K562 (cell line): Measurements from ENCODE around the gene METAP2. TPM values are rescaled to one million over a fixed set of nuclear protein-coding genes. Genes with fewer than 3 reads are reported as not detected.
"Not testable (repeated sequence)": the region's sequence is repeated elsewhere in the genome, so short reads cannot be mapped to it uniquely, and the experiment has no call there.

ENCODE experiments used
- ATAC-seq: fragments of 200-7000 bp; cut with Tn5 transposase; 3 replicates; pipeline ENCODE4 v1.9.1; 2020; ENCODE audit warnings: moderate library complexity
- BruUV-seq: library from RNA; stranded (reverse); fragments of 400-500 nt; replicated peaks from 2 replicates; lab custom pipeline; 2021; lab: Mats Ljungman, UMichigan
- CTCF ChIA-PET: fragments of 300-600 bp; formaldehyde crosslinking; extraction: SDS; loops from one replicate; lab custom pipeline; 2021; ENCODE audit warnings: low intra/inter-chr PET ratio; lab: Yijun Ruan, JAX
- POLR2A ChIA-PET: fragments of 300-600, 350-650 bp; sonication (Branson Sonifier 250); formaldehyde crosslinking; extraction: SDS; loops from one replicate; lab custom pipeline; 2021; ENCODE audit warnings: antibody characterized with exemption, inconsistent platforms; lab: Yijun Ruan, JAX
- DNase-seq, 4 experiments: peaks; one replicate each; pipeline versions ENCODE4 v3.0.0 to v3.0.0-alpha.2; 2011 to 2018; ENCODE audit warnings: low spot score in 3 of 4, mixed read lengths in 3 of 4; ENCODE audit errors: extremely low read depth in 1 of 4
- FAIRE-seq: peaks from 2 replicates; lab custom pipeline; 2011; peaks lifted over from hg19 to GRCh38; lab: Jason Lieb, UNC
- H2AFZ ChIP-seq: 2 replicates; pipeline ENCODE4 v1.6.0; 2011; ENCODE audit warnings: low read depth, low read length, control low read depth, inconsistent platforms
- H3K27ac ChIP-seq: fragments of 200-600 bp; 3 replicates; pipeline ENCODE4 v1.8.0; 2011; ENCODE audit warnings: low read depth, mild to moderate bottlenecking, control low read depth, inconsistent platforms, low read length, moderate library complexity, mixed read lengths; ENCODE audit errors: extremely low read depth
- H3K27me3 ChIP-seq, 2 experiments: fragments of 300-600 bp in 1 of 2; 2 replicates in 1 of 2; 3 replicates in 1 of 2; pipeline versions ENCODE4 v1.6.0 to v1.8.0; 2011; ENCODE audit warnings: inconsistent platforms in 2 of 2, low read length in 2 of 2, mild to moderate bottlenecking in 1 of 2, mixed read lengths in 1 of 2, moderate library complexity in 1 of 2; ENCODE audit not compliant: control insufficient read depth in 2 of 2, insufficient read depth in 2 of 2
- H3K36me3 ChIP-seq: fragments of 300-600 bp; 3 replicates; pipeline ENCODE4 v1.8.0; 2011; ENCODE audit warnings: mild to moderate bottlenecking, low read length, inconsistent platforms; ENCODE audit not compliant: control insufficient read depth, insufficient read depth
- H3K4me1 ChIP-seq, 2 experiments: fragments of 200-600 bp in 1 of 2; replicated peaks in 1 of 2; 2 replicates in 1 of 2; 3 replicates in 1 of 2; pipeline versions ENCODE4 v1.5.1 to v1.8.0; 2011; ENCODE audit warnings: inconsistent platforms in 2 of 2, low read length in 2 of 2, mild to moderate bottlenecking in 1 of 2, mixed read lengths in 1 of 2, moderate library complexity in 1 of 2; ENCODE audit not compliant: control insufficient read depth in 2 of 2, insufficient read depth in 2 of 2
- H3K4me2 ChIP-seq: 2 replicates; pipeline ENCODE4 v1.6.1; 2011; ENCODE audit warnings: low read length, control low read depth, inconsistent platforms, mixed read lengths; ENCODE audit not compliant: insufficient read depth
- H3K4me3 ChIP-seq: fragments of 200-600 bp; sonication (generic), shearing (Covaris generic); 2 replicates; pipeline ENCODE4 v1.5.1; 2016; ENCODE audit warnings: control low read depth, inconsistent platforms
- H3K79me2 ChIP-seq: fragments of 200-600 bp; 3 replicates; pipeline ENCODE4 v1.8.0; 2011; ENCODE audit warnings: low read length, inconsistent platforms; ENCODE audit not compliant: control insufficient read depth, insufficient read depth
- H3K9ac ChIP-seq, 2 experiments: 2 replicates each; pipeline versions ENCODE4 v1.6.0 to v1.6.1; 2011; ENCODE audit warnings: low read depth in 2 of 2, low read length in 2 of 2, control low read depth in 1 of 2, inconsistent platforms in 1 of 2, mild to moderate bottlenecking in 1 of 2, mixed read lengths in 1 of 2; ENCODE audit not compliant: insufficient read depth in 1 of 2
- H3K9me1 ChIP-seq: one replicate; pipeline ENCODE4 v1.6.0; 2011; ENCODE audit warnings: inconsistent platforms, mild to moderate bottlenecking, low read length, moderate library complexity; ENCODE audit not compliant: control insufficient read depth, insufficient read depth
- H3K9me3 ChIP-seq: replicated peaks from 2 replicates; pipeline ENCODE4 v1.5.1; 2011; ENCODE audit warnings: low read depth, low read length, inconsistent platforms; ENCODE audit not compliant: control insufficient read depth, insufficient read depth
- H4K20me1 ChIP-seq: replicated peaks from 2 replicates; pipeline ENCODE4 v1.6.1; 2011; ENCODE audit warnings: low read length, inconsistent platforms, mixed read lengths; ENCODE audit not compliant: control insufficient read depth, insufficient read depth
- FOXK2 ChIP-seq, 2 experiments: fragments of 450-650 bp; IDR thresholded peaks in 1 of 2; conservative IDR thresholded peaks in 1 of 2; 2 replicates each; pipeline ENCODE4 v1.6.1; 2016; ENCODE audit warnings: low read depth in 2 of 2, mild to moderate bottlenecking in 1 of 2
- ILF3 ChIP-seq: fragments of 450-650 bp; IDR thresholded peaks from 2 replicates; pipeline ENCODE4 v1.6.1; 2018; ENCODE audit warnings: antibody characterized with exemption, mild to moderate bottlenecking, moderate library complexity, borderline replicate concordance
- ZNF507 ChIP-seq: conservative IDR thresholded peaks from 2 replicates; pipeline ENCODE4 v1.6.1; 2017; ENCODE audit warnings: missing genetic modification characterization, missing compliant biosample characterization
- ZNF766 ChIP-seq: fragments of 200-800 bp; sonication (Bioruptor generic); conservative IDR thresholded peaks from 2 replicates; pipeline ENCODE4 v1.6.1; 2016; ENCODE audit warnings: missing genetic modification characterization, missing compliant biosample characterization
- WGBS: fragments of 100-300 bp; shearing (Covaris generic); methylation state at CpG from one replicate; pipeline ENCODE4 v1.1.6; 2016; ENCODE audit warnings: low coverage, mixed read lengths; ENCODE audit not compliant: insufficient coverage; ENCODE audit errors: missing lambda C conversion rate; 5-methylcytosine and 5-hydroxymethylcytosine counted together
- in situ Hi-C: fragments of 300-500 bp; cut with MboI; formaldehyde crosslinking; loops from 4 replicates; pipeline ENCODE4 v1.15.0; 2018; ENCODE audit warnings: inconsistent platforms, mixed read lengths
- intact Hi-C: fragments of 100-400 bp; cut with micrococcal nuclease; formaldehyde crosslinking; loops from 2 replicates; pipeline ENCODE4 v1.14.2; 2022
- polyA plus RNA-seq, 8 experiments: library from polyadenylated mRNA; depleted of rRNA in 4 of 8; stranded (reverse) in 5 of 8; unstranded in 3 of 8; fragments of >200 nt; fragmentation: Nextera tagmentation in 2 of 8; fragmentation: Illumina TruSeq in 1 of 8; extraction: Ambion mirVana in 2 of 8; extraction: Trizol in 1 of 8; gene quantifications; 2 replicates each; pipeline versions ENCODE4 v1.2.1 to v1.2.3, GENCODE V29; 2011 to 2014; ENCODE audit warnings: inconsistent platforms in 1 of 8, missing spikeins in 1 of 8
- total RNA-seq, 7 experiments: library from RNA; depleted of rRNA in 6 of 7; stranded (reverse); fragments of >200 nt in 6 of 7; fragmentation: Illumina TruSeq in 2 of 7; extraction: Trizol in 2 of 7; gene quantifications; 2 replicates each; pipeline versions ENCODE4 v1.2.1 to v1.2.3, GENCODE V29; 2011 to 2021; ENCODE audit warnings: low replicate concordance in 1 of 7
- TF ChIP-seq, protein P1 (sequence below): sonication (generic); formaldehyde crosslinking; IDR thresholded peaks from 2 replicates; pipeline ENCODE4 v1.8.1; 2023; ENCODE audit warnings: mild to moderate bottlenecking, missing genetic modification reagents

Gene METAP2
- total and polyA plus RNA-seq, 9 of the 15 experiments (the other 6 are each of a cell fraction or from before 2014, with no cell fraction given) = 75.5 to 205 (median 164) TPM

GRCh38 chr12:95446506-95446900 is 27.4 kb upstream of the METAP2 start:
- intact Hi-C loops = no loop called here
- H3K9me3 ChIP-seq = no peaks in the 10 kb centered on the region
- CTCF ChIA-PET = no interaction called here
- no peak for FAIRE-seq
- H4K20me1 ChIP-seq = no peaks in the 10 kb centered on the region
- H2AFZ ChIP-seq = no peak overlapping the region
- peak in 3 of 4 experiments; percentile 18 to 40 (median 30) for DNase-seq
- peak; percentile 63 for ATAC-seq
- peaks cover 4 to 11% of the 10 kb centered on the region in 2 experiments; a peak in 4 of 5 replicates for H3K27me3 ChIP-seq
- BruUV-seq = no TSS peak
- POLR2A ChIA-PET = interaction anchor here (0.6 to 1.2 kb wide), 2 partner anchors 10 to 37 kb away, joined by 4 to 5 read pairs; no protein-coding TSS in a partner anchor
- H3K9me1 ChIP-seq = no peaks in the 10 kb centered on the region
- peaks cover 0 to 4% of the 10 kb centered on the region in 2 experiments; a peak in 2 of 5 replicates for H3K4me1 ChIP-seq
- H3K27ac ChIP-seq = no peak overlapping the region
- H3K36me3 ChIP-seq = no peaks in the 10 kb centered on the region
- no peak overlapping the region for H3K4me3 ChIP-seq
- H3K79me2 ChIP-seq = no peaks in the 10 kb centered on the region
- no peak overlapping the region for H3K4me2 ChIP-seq
- in situ Hi-C loops = no loop called here
- no peak overlapping the region for H3K9ac ChIP-seq
- 55% methylated on average over 18 of the region's 22 CpGs for WGBS
- no peak for TF ChIP-seq ILF3
- TF ChIP-seq ZNF507 (tag) = no peak
- no peak for TF ChIP-seq FOXK2 (conservative IDR thresholded peaks at IDR 0.05 in 1 of 2, IDR thresholded peaks at IDR 0.05 in 1 of 2; ENCODE audit: low read depth in 2 of 2)
- TF ChIP-seq ZNF766 (CRISPR knock-in tag) = no peak
- TF ChIP-seq, protein P1, sequence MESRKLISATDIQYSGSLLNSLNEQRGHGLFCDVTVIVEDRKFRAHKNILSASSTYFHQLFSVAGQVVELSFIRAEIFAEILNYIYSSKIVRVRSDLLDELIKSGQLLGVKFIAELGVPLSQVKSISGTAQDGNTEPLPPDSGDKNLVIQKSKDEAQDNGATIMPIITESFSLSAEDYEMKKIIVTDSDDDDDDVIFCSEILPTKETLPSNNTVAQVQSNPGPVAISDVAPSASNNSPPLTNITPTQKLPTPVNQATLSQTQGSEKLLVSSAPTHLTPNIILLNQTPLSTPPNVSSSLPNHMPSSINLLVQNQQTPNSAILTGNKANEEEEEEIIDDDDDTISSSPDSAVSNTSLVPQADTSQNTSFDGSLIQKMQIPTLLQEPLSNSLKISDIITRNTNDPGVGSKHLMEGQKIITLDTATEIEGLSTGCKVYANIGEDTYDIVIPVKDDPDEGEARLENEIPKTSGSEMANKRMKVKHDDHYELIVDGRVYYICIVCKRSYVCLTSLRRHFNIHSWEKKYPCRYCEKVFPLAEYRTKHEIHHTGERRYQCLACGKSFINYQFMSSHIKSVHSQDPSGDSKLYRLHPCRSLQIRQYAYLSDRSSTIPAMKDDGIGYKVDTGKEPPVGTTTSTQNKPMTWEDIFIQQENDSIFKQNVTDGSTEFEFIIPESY (CRISPR knock-in tag) = peak; percentile 91

GRCh38 chr12:95449656-95450055 is 24.3 kb upstream of the METAP2 start:
- FAIRE-seq, POLR2A ChIA-PET: not testable (repeated sequence)

GRCh38 chr12:95452501-95452900 is 21.5 kb upstream of the METAP2 start:
- H3K4me2 ChIP-seq, H4K20me1 ChIP-seq, H3K9me1 ChIP-seq, H2AFZ ChIP-seq, H3K36me3 ChIP-seq, ATAC-seq, in situ Hi-C loops, H3K9me3 ChIP-seq, H3K27ac ChIP-seq, DNase-seq, H3K27me3 ChIP-seq, intact Hi-C loops, CTCF ChIA-PET, FAIRE-seq, H3K4me1 ChIP-seq, H3K9ac ChIP-seq, H3K79me2 ChIP-seq, H3K4me3 ChIP-seq, BruUV-seq, POLR2A ChIA-PET: not testable (repeated sequence)
- 32% methylated on average over 2 of the region's 2 CpGs for WGBS

More at GRCh38 chr12:95449656-95450055, 24.3 kb upstream of the METAP2 start:
- H3K27me3 ChIP-seq, H3K27ac ChIP-seq, BruUV-seq, H3K79me2 ChIP-seq, H3K9me3 ChIP-seq, H2AFZ ChIP-seq, H3K36me3 ChIP-seq, H3K9me1 ChIP-seq, H3K9ac ChIP-seq, DNase-seq, H3K4me2 ChIP-seq, CTCF ChIA-PET, ATAC-seq, H3K4me1 ChIP-seq, H4K20me1 ChIP-seq, intact Hi-C loops, in situ Hi-C loops, H3K4me3 ChIP-seq: not testable (repeated sequence)
- 0% methylated on average over 1 of the region's 1 CpG for WGBS
